Stimulated activated CD4-positive, alpha-beta T cell treated with anti-CD3 and anti-CD28 coated beads, Interleukin-12 subunit alpha, Interleukin-12 subunit beta, amount 100 ng/mL, for 24 hours (primary cell): ENCODE results near the gene KCNK10.

ENCODE experiments used
- DNase-seq, 2 experiments: peaks; one replicate each; pipeline ENCODE4 v3.0.0-alpha.2; 2020; ENCODE audit warnings: low read depth in 2 of 2

Gene KCNK10

GRCh38 chr14:88185843-88186242, 137.2 kb downstream of the KCNK10 start:
- no peak for DNase-seq

- DNase-seq: no peak
Observed at GRCh38 chr14:88184956-88185355, 138.1 kb downstream of the KCNK10 start.

GRCh38 chr14:88181072-88181471, 142.0 kb downstream of the KCNK10 start:
- no peak for DNase-seq

GRCh38 chr14:88179716-88180115, 143.4 kb downstream of the KCNK10 start:
- no peak for DNase-seq

- DNase-seq: no peak
Observed at GRCh38 chr14:88170333-88170732, 152.7 kb downstream of the KCNK10 start.

- DNase-seq: peak; percentile 25 to 28
Observed at GRCh38 chr14:88168498-88169165, 154.4 kb downstream of the KCNK10 start.

- no peak for DNase-seq
Observed at GRCh38 chr14:88168025-88168424, 155.0 kb downstream of the KCNK10 start.

GRCh38 chr14:88166616-88167015, 156.5 kb downstream of the KCNK10 start:
- no peak for DNase-seq

GRCh38 chr14:88164906-88165534, 158.0 kb downstream of the KCNK10 start:
- no peak for DNase-seq

- no peak for DNase-seq
Observed at GRCh38 chr14:88163731-88164255, 159.3 kb downstream of the KCNK10 start.

GRCh38 chr14:88156127-88156526, 166.9 kb downstream of the KCNK10 start:
- no peak for DNase-seq

- DNase-seq: no peak
Observed at GRCh38 chr14:88154926-88155325, 168.1 kb downstream of the KCNK10 start.

GRCh38 chr14:88154321-88154720, 168.7 kb downstream of the KCNK10 start:
- DNase-seq: no peak

- no peak for DNase-seq
Observed at GRCh38 chr14:88146881-88147649, 176.0 kb downstream of the KCNK10 start.

GRCh38 chr14:88143810-88144209, 179.3 kb downstream of the KCNK10 start:
- DNase-seq: no peak

GRCh38 chr14:88142997-88143396, 180.1 kb downstream of the KCNK10 start:
- DNase-seq: no peak

- DNase-seq: no peak
Observed at GRCh38 chr14:88140874-88141273, 182.2 kb downstream of the KCNK10 start.

GRCh38 chr14:88137327-88137726, 185.7 kb downstream of the KCNK10 start:
- DNase-seq: no peak
